GM15510 (cell line): Measurements from ENCODE around the gene TRHDE.

Experiments used
- POLR2A ChIP-seq: IDR thresholded peaks from 3 replicates; pipeline ENCODE4 v1.6.1; 2011; ENCODE audit warnings: borderline replicate concordance; ENCODE audit not compliant: insufficient read length; ENCODE audit errors: extremely low read depth

The TRHDE gene

GRCh38 chr12:72523754-72524153, 251.6 kb downstream of the TRHDE start:
- TF ChIP-seq POLR2A, result no peak

GRCh38 chr12:72535212-72535990, 263.2 kb downstream of the TRHDE start:
- no peak for TF ChIP-seq POLR2A

- no peak for TF ChIP-seq POLR2A
These were observed 268.6 kb downstream of the TRHDE start for GRCh38 chr12:72540811-72541210.

DNA sequence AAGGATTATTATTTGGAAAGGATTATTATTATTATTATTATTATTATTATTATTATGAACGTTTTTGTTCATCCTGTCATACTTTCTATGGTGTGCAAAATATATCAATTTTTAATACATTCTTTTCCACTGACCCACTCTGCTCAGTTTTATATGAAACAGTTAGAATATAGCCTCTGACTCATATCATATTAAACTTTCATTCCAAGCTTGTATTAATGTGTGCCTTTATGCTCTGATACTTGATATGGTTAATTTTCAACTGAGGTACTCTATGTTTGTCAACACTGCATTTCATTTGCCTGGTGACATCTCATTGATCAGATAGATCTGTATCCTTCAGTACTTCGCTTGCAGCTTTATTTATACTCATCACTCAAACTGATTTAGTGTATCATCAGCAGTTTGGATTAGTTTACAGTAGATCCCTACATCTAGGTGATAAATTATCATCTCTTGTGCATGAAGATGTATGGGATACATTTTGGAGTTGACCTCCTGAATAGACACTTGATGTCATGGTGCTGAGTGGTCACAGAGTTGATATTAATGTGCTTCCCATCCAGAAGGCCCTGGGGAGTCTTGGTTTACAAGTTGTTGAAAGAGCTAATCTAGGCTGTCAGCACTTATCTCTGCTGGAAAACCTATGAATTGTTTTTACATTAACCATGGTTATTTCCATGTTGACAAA, 271.8 kb downstream of the TRHDE start:
- TF ChIP-seq POLR2A, result no peak

DNA sequence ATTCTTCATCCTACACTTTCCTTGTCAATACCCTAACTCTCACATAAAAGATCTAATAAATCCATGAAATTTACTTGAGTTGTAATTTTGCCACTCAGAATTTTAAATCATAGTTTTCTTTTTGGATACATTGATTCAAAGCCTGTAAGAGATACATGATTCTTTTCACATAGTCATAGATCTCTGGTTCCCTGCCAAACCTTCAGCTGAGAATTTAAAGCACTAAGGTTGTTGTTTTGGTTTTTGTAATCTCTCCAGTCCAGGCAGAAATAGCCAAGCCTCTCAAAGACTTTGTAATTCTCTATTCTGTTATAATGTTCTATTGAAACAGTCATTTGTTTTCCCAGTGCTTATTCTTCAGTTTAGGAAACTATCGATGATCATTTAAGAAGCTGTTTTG, 273.9 kb downstream of the TRHDE start:
- TF ChIP-seq POLR2A, result no peak

DNA sequence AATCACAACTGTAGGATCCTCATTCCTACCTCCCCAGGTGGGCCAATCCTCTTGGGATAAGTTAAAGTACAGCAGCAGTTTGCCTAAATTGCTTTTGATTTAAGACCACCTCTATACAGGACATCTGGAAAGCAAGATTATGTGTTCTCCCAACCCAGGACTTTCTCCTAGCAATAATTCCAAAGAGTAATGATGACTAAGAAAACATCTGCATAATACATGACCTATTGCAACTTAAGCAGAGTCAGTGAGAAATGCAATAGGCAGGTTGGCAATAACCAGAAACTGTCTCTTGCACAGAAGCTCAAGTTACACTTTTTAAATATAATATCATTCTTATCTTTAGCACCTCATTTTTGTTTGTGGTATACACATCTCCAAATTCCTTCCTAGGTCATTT, 275.4 kb downstream of the TRHDE start:
- TF ChIP-seq POLR2A, result no peak

- no peak for TF ChIP-seq POLR2A
These were observed 277.0 kb downstream of the TRHDE start for GRCh38 chr12:72549184-72549583.

DNA sequence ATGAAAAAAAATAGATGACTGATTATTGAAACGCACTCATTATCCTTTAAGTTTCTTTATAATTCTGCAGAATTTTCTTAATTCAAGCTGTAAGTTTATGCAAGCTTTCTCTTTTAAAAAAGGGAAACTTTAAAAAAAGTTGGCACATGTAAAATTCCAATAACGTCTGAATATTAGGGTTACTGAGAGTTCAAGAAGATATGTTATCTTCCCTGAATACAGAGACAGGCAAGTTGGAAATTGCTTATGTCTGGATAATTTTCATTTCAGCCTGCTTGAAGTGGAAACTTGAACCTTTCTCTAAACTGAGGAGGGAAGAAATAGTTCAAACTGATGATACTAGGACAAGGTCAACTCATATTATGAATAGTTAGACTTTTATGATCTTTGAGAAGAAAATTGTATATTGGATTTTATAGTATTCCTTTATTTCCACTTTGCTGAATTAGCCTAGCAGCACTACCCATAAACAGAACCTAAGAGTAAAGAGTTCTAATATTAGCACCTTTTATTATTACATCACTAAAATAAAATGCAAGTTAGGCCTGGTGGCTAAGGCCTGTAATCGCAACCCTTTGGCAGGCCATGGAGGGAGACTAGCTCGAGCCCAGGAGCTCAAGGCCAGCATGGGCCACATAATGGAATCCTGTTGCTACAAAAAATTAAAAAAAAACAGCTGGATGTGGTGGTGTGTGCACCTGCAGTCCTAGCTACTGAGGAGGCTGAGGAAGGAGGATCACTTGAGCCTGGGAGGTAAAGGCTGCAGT, 288.0 kb downstream of the TRHDE start:
- no peak for TF ChIP-seq POLR2A

- no peak for TF ChIP-seq POLR2A
These were observed 298.4 kb downstream of the TRHDE start for GRCh38 chr12:72570601-72571000.

GRCh38 chr12:72574138-72574537, 302.0 kb downstream of the TRHDE start:
- TF ChIP-seq POLR2A, result no peak

DNA sequence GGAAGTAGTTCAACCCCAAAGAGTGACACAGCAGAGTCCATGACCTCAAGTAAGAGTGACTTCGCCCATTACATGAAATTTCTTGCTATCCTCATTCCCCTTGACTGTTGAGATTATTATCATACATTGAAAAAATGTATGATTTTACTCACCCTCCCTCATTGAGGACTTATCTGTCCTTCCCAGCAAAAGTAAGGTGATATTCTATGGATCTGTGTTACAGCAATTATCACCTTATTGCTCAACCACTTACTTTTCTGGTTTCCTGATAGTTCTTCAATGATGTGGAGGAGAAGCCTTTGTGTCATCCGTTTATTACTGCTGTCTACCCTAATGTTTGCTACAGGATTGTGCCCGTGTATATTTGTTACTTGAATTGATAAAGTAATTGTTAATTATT, 306.2 kb downstream of the TRHDE start:
- TF ChIP-seq POLR2A, result no peak

DNA sequence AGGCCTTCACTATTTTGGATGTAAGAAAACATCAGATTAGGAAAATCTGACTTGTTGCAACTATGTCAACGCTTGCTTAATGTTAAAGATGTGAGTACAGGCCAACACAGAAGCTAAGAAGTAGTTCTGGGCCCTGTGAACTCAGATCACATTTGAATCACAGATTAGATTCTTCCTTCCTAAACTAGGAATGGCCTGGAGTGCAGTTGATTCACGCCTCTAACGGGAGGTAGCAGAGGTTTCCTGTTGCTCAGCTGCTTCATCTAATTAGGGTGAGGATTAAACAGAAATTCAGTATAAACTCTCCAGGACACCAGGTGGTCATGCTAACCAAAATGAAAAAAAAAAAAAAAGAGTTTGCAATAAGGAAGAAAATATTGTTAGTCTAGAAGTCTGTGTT, 314.3 kb downstream of the TRHDE start:
- TF ChIP-seq POLR2A, result no peak

- TF ChIP-seq POLR2A, result no peak
These were observed 330.4 kb downstream of the TRHDE start for GRCh38 chr12:72602581-72602980.

DNA sequence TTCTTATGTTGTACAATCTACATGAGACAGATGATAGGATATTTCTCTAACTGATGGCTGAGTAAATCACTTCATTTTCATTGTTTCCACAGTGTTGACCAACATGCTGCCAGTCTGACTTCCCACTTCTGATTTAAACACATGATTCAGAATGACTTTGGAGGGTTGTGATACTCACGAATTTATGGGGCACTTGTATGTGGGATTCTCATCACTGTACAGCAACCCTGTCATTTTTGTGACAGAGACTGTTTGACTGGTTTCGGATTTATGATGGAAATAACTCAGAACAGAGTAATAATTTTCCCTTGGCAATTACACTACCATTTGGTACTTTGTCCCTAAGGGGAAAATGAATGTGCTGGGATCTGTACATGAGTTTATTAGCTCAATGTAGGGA, 333.8 kb downstream of the TRHDE start:
- TF ChIP-seq POLR2A, result no peak

DNA sequence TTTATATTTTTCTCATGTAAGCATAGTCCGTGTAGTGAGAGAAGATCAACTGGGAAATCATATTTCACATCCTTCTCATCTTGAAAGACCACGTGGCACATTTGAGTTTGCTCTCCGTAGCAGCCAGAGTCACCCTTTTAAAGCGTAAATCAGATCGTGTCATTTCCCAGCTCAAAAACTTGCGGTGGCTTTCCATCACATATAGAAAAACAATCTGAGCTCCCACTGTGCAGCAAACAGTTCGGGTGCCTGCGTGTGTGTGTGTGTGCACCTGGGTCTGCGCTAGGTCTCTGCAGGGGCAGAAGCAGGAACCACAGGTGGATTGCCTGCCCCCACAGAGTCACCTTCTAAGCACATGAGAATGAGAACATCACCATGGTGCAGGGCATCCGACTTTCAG, 338.2 kb downstream of the TRHDE start:
- TF ChIP-seq POLR2A, result no peak

DNA sequence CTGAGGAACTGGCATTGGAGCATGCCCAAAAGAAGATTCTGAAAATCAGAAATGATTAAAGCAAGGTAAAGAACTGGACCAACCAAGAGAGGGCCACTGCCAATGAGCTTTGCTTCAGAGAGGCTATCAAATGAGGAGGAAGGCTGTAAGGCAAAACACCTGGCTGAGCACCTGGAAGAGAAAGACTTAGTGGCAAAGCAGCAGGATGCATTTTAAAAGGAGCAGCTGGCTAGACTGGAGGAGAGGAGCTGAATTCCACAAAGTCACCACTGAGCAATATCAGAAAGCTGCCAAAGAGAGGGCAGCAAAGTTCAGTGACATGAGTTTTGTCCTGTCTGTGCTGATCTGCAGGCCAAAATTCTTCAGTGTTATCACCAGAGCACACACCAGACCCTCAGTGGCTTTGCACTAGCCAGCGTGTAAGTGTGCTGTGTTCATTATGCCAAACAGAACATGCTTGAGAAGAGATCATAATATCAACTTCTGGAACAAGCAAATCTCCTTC, 338.7 kb downstream of the TRHDE start:
- TF ChIP-seq POLR2A, result no peak

- TF ChIP-seq POLR2A, result no peak
These were observed 340.0 kb downstream of the TRHDE start for GRCh38 chr12:72612171-72612570.
